NOMO-1 (cell line): Measurements from ENCODE around the gene TFAM.

Experiments
- DNase-seq, 2 experiments: peaks; one replicate each; lab custom pipeline; 2025; ENCODE audit not compliant: unreplicated experiment in 2 of 2; lab: John Stamatoyannopoulos, UW

The TFAM gene

GRCh38 chr10:58433066-58433465, 47.9 kb downstream of the TFAM start:
- no peak for DNase-seq

DNA sequence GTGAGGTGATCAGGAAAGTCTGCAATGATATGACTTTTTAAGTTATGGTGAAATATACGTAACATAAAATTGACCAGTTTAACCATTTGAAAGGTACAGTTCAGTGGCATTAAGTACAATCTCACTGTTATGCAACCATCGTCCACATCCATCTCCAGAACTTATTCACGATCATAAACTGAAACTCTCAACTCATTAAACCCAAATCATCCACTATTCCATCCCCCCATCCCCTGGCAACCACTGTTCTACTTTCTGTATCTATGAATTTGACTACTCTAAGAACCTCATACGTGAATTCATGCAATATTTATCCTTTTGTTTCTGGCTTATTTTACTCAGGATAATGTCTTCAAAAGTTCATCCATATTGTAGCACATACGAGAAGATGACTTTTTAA, 48.4 kb downstream of the TFAM start:
- no peak for DNase-seq

- DNase-seq: no peak
These were observed 50.2 kb downstream of the TFAM start for GRCh38 chr10:58435297-58435985.

- no peak for DNase-seq
These were observed 50.9 kb downstream of the TFAM start for GRCh38 chr10:58436071-58436470.

DNA sequence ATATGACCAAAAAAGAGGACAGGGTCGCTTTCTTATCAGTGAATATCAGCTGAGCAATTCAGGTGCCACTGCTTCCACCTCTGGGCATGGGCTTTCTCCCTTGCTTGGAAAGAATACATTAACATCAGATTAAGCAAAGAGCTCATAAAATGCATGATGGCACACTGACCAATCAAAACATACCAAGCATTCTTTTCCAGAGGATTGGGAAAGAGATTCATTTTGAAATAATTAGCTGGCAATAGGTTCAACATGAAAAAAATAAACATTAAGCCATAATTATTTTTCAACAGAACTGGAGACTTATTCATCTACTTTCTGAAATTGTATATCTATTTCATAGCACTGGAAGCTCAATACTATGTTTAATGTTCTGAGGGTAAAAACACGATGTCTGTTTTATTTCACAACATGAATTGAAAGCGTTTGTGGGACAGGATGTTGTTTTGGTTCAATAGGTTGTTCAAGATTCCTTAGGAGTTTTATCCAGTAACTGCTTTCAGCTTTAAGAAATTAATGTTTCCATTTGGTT, 53.2 kb downstream of the TFAM start:
- no peak for DNase-seq

DNA sequence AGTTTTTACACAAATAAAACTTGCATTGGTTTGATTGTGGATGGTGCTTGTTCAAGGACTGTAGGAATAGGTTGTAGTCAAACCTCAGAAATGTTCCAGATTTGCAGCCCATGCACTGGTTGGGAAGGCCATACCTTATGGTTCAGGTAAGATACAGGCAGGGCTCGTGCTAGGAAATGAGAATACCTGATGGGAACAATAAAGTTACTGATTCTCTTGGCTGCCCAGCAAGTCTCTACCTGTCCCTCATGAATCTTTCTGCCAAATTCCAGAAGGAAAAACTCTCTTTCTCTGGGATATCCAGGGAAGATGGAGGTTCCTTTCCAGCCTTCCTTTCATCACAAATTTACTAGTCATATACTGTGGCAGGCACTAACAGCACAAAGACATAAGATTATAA, 53.8 kb downstream of the TFAM start:
- no peak for DNase-seq

DNA sequence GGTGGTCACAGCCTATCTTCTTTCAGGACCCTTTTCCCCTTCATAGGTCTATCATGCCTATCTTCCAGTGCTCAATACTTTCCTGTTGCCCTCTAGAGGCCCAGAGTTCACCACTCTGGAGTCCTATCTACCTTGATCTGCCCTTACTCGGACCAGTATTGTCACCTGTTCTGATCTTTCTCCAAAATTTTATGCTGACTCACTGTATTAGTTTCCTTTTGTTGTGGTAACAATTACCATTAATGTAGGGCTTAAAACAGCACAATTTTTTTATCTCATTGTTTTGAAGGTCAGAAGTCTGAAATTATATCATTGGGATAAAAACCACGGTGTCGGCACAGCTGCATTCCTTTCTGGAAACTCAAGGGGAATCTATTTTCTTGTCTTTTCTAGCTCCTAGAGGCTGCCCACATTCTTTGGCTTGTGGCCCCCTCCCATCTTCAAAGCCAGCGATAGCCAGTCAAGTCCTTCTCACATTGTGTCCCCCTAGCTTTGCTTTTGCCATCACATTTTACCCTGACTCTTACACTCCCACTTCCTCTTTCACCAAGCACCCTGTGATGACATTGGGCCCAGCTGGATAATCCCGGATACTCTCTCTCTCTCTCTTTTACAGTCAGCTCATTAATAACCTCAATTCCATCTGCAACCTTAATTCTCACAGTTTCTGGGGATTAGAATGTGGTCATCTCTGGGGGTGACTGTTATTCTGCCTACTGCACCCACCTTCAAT, 54.6 kb downstream of the TFAM start:
- no peak for DNase-seq

DNA sequence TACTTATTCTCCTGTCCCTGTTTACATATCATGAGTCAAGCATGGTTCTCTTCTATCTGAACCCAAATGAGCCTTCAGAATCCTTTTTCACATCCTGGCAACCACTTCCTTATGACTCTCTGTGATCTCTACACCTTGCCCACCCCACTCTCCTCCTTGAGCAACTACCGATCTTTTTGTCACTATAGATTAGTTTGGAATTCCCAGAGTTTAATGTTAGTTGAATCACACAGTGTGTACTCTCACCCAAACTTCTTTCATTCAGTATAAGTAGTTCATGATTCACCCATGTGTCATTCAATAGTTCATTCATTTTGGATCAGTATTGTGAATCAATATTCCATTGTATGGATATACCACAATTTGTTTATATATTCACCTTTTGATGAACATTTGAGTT, 55.3 kb downstream of the TFAM start:
- no peak for DNase-seq

DNA sequence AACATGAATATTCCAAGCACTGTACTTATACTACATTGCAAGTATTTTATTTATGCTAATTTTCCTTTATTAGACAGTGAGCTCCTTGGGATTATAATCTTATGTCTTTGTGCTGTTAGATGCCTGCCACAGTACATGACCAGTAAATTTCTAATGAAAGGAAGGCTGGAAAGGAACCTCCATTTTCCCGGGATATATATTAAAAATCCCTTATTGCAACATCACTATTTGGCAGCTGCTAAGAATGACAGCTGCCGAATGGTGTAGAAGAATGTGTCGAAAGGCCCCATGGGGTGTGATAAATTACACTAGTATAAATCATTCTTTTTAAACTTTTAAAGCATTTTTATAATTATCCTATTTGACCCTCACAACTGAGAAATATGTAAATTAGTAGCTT, 59.1 kb downstream of the TFAM start:
- no peak for DNase-seq

DNA sequence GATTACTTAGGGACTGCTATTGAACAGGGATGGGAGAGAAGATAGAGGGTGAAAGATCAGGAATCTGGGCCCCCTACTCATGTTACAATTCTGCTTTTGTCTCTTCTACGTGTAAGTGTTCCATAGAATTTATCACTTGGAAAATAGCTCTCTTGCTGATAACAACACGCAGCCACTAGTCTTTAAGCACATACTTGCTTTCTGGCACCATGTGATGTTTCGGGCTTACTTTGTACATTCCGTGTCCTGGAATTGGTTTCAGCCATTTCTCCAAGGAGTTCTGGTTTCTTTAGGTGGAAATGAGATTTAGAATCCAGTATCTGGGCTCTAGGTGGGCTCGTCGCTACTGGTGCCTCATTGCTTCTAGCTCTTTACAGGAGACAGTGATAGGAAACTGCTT, 59.7 kb downstream of the TFAM start:
- DNase-seq: no peak

DNA sequence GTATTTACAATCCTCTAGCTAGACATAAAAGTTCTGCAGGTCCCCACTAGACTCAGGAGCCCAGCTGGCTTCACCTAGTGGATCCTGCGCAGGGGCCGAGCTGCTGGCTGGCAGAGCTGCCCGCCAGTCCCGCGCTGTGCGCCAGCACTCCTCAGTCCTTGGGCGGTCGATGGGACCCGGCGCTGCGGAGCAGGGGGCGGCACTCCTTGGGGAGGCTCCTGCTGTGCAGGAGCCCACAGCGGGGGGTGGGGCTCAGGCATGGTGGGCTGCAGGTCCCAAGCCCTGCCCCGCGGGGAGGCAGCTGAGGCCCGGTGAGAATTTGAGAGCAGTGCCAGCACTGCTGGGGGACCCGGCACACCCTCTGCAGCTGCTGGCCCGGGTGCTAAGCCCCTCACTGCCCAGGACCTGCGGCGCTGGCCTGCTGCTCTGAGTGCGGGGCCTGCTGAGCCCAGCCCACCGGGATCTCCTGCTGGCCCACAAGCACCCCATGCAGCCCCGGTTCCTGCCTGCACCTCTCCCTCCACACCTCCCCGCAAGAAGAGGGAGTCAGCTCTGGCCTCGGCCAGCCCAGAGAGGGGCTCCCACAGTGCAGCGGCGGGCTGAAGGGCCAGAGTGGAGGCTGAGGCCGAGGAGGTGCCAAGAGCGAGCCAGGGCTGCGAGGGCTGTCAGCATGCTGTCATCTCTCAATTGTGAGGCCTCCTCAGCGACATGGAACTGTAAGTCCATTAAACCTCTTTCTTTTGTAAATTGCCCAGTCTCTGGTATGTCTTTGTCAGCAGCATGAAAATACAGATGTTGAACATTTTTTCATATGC, 63.1 kb downstream of the TFAM start:
- DNase-seq: no peak
